HG03439 (cell line): ENCODE results near the gene SETBP1.
"Not testable (repeated sequence)": the region's sequence is repeated elsewhere in the genome, so short reads cannot be mapped to it uniquely, and the experiment has no call there.

Experiments
- ATAC-seq: cut with Tn5 transposase; IDR thresholded peaks from one replicate; pipeline ENCODE4 v1.9.1; 2021; ENCODE audit warnings: mild to moderate bottlenecking, moderate library complexity; ENCODE audit not compliant: unreplicated experiment

SETBP1 gene

GRCh38 chr18:44786688-44787087, 106.0 kb downstream of the SETBP1 start:
- ATAC-seq, result peak; percentile 75

- ATAC-seq, result no peak
Observed at GRCh38 chr18:44788334-44788733, 107.6 kb downstream of the SETBP1 start.

GRCh38 chr18:44789710-44790109, 109.0 kb downstream of the SETBP1 start:
- no peak for ATAC-seq

GRCh38 chr18:44790860-44791259, 110.2 kb downstream of the SETBP1 start:
- ATAC-seq, result no peak

- no peak for ATAC-seq
Observed at GRCh38 chr18:44791520-44791919, 110.8 kb downstream of the SETBP1 start.

GRCh38 chr18:44792456-44793061, 111.9 kb downstream of the SETBP1 start:
- no peak for ATAC-seq

GRCh38 chr18:44793194-44793593, 112.5 kb downstream of the SETBP1 start:
- ATAC-seq, result no peak

GRCh38 chr18:44793685-44794084, 113.0 kb downstream of the SETBP1 start:
- no peak for ATAC-seq

- no peak for ATAC-seq
Observed at GRCh38 chr18:44795241-44795640, 114.6 kb downstream of the SETBP1 start.

- no peak for ATAC-seq
Observed at GRCh38 chr18:44796429-44797428, 116.0 kb downstream of the SETBP1 start.

GRCh38 chr18:44798433-44799048, 117.9 kb downstream of the SETBP1 start:
- no peak for ATAC-seq

GRCh38 chr18:44799382-44799906, 118.8 kb downstream of the SETBP1 start:
- no peak for ATAC-seq

- no peak for ATAC-seq
Observed at GRCh38 chr18:44799907-44800421, 119.3 kb downstream of the SETBP1 start.

GRCh38 chr18:44800766-44801165, 120.1 kb downstream of the SETBP1 start:
- not testable (repeated sequence) for ATAC-seq

- ATAC-seq, result no peak
Observed at GRCh38 chr18:44801781-44802180, 121.1 kb downstream of the SETBP1 start.

- no peak for ATAC-seq
Observed at GRCh38 chr18:44802508-44802907, 121.8 kb downstream of the SETBP1 start.

- ATAC-seq, result no peak
Observed at GRCh38 chr18:44803019-44803650, 122.4 kb downstream of the SETBP1 start.

GRCh38 chr18:44804033-44804432, 123.3 kb downstream of the SETBP1 start:
- no peak for ATAC-seq

GRCh38 chr18:44805176-44805575, 124.5 kb downstream of the SETBP1 start:
- ATAC-seq, result no peak

GRCh38 chr18:44805643-44806042, 125.0 kb downstream of the SETBP1 start:
- ATAC-seq, result no peak

GRCh38 chr18:44807766-44808165, 127.1 kb downstream of the SETBP1 start:
- no peak for ATAC-seq
